MCF 10A (cell line): ENCODE results near the gene THAP4. TPM values are rescaled to one million over a fixed set of nuclear protein-coding genes. Genes with fewer than 3 reads are reported as not detected.
A peak's percentile ranks its signal among the peaks of the same experiment; 100 is the strongest.

Source experiments
- BruUV-seq: library from RNA; stranded (reverse); fragments of 400-500 nt; replicated peaks from 2 replicates; lab custom pipeline; 2021; lab: Mats Ljungman, UMichigan
- CTCF ChIA-PET: fragments of 300-600 bp; sonication (Branson Sonifier 250); formaldehyde crosslinking; extraction: SDS; loops from one replicate; lab custom pipeline; 2021; ENCODE audit warnings: antibody characterized with exemption, inconsistent platforms; lab: Yijun Ruan, JAX
- POLR2A ChIA-PET: fragments of 300-600, 350-650 bp; sonication (Branson Sonifier 250); formaldehyde crosslinking; extraction: SDS; loops from one replicate; lab custom pipeline; 2020; ENCODE audit warnings: antibody characterized with exemption, inconsistent platforms; lab: Yijun Ruan, JAX
- DNase-seq: peaks from one replicate; pipeline ENCODE4 v3.0.0-alpha.2; 2018; ENCODE audit not compliant: unreplicated experiment
- H3K27ac Mint-ChIP-seq: one replicate; pipeline ENCODE4 v1.8.0; 2022; ENCODE audit warnings: mild to moderate bottlenecking, low read depth, mixed read lengths; ENCODE audit not compliant: unreplicated experiment
- H3K27me3 Mint-ChIP-seq: one replicate; pipeline ENCODE4 v1.8.0; 2022; ENCODE audit warnings: mixed read lengths; ENCODE audit not compliant: insufficient read depth, unreplicated experiment
- H3K36me3 Mint-ChIP-seq: one replicate; pipeline ENCODE4 v1.8.0; 2022; ENCODE audit warnings: mild to moderate bottlenecking, moderate library complexity, mixed read lengths; ENCODE audit not compliant: insufficient read depth, unreplicated experiment
- H3K4me1 Mint-ChIP-seq: one replicate; pipeline ENCODE4 v1.8.0; 2022; ENCODE audit warnings: mixed read lengths; ENCODE audit not compliant: insufficient read depth, unreplicated experiment
- H3K4me3 Mint-ChIP-seq: one replicate; pipeline ENCODE4 v1.8.0; 2022; ENCODE audit warnings: mild to moderate bottlenecking, moderate library complexity, mixed read lengths; ENCODE audit not compliant: unreplicated experiment
- H3K9me3 Mint-ChIP-seq: one replicate; pipeline ENCODE4 v1.8.0; 2022; ENCODE audit warnings: mixed read lengths; ENCODE audit not compliant: unreplicated experiment
- CTCF ChIP-seq: fragments of 200-600 bp; IDR thresholded peaks from one replicate; pipeline ENCODE4 v1.8.0; 2022; ENCODE audit warnings: antibody characterized with exemption, mild to moderate bottlenecking; ENCODE audit not compliant: unreplicated experiment
- intact Hi-C: fragments of 100-400 bp; cut with micrococcal nuclease; formaldehyde crosslinking; loops from 2 replicates; pipeline ENCODE4 v1.14.1; 2022
- total RNA-seq: library from RNA; stranded (reverse); gene quantifications from 2 replicates; pipeline ENCODE4 v1.2.3, GENCODE V29; 2022

THAP4 gene
- total RNA-seq, 1 experiment from 2014 or later: 91.8 TPM

- CTCF ChIA-PET: interaction anchor here (0.6 to 1.1 kb wide), 3 partner anchors 19 to 214 kb away, joined by 3 read pairs; no protein-coding TSS in a partner anchor
- TF ChIP-seq CTCF: no peak
- no TSS peak for BruUV-seq
- POLR2A ChIA-PET: no interaction called here
- Mint-ChIP-seq H3K27ac (peak overlapping the region; percentile 49), H3K4me1 (peaks cover 9% of the 10 kb centered on the region), H3K4me3 (no peak overlapping the region), H3K27me3 (no peaks in the 10 kb centered on the region), H3K9me3 (no peaks in the 10 kb centered on the region), H3K36me3 (peaks cover 60% of the 10 kb centered on the region)
- no peak for DNase-seq
- intact Hi-C loops: no loop called here
These were observed 19.4 kb downstream of the THAP4 start for GRCh38 chr2:241617431-241618154.

- CTCF ChIA-PET: interaction anchor here (0.6 kb wide), 1 partner anchor 34 kb away, joined by 3 read pairs; no protein-coding TSS in a partner anchor
- intact Hi-C loops: no loop called here
- no TSS peak for BruUV-seq
- Mint-ChIP-seq H3K27ac (no peak overlapping the region), H3K4me1 (peaks cover 9% of the 10 kb centered on the region), H3K36me3 (peaks cover 57% of the 10 kb centered on the region), H3K27me3 (no peaks in the 10 kb centered on the region), H3K4me3 (no peak overlapping the region), H3K9me3 (no peaks in the 10 kb centered on the region)
- no peak for DNase-seq
- no peak for TF ChIP-seq CTCF
- POLR2A ChIA-PET: interaction anchor here (0.6 to 1.0 kb wide), 3 partner anchors 70 to 284 kb away, joined by 3 to 4 read pairs (median 3); partner anchors contain the start of genes D2HGDH and DTYMK
These were observed 20.5 kb downstream of the THAP4 start for GRCh38 chr2:241616168-241617125.

- BruUV-seq: no TSS peak
- Mint-ChIP-seq H3K27ac (no peak overlapping the region), H3K9me3 (no peaks in the 10 kb centered on the region), H3K27me3 (no peaks in the 10 kb centered on the region), H3K36me3 (peaks cover 53% of the 10 kb centered on the region), H3K4me1 (peaks cover 8% of the 10 kb centered on the region), H3K4me3 (no peak overlapping the region)
- TF ChIP-seq CTCF: no peak
- intact Hi-C loops: no loop called here
- no peak for DNase-seq
- POLR2A ChIA-PET: interaction anchor here (0.7 kb wide), 1 partner anchor 119 kb away, joined by 3 read pairs; the partner anchor contains the start of gene D2HGDH
- CTCF ChIA-PET: no interaction called here
These were observed 21.4 kb downstream of the THAP4 start for GRCh38 chr2:241615522-241616052.
